ENCODE measurements around the gene MYRF. TPM values are rescaled to one million over a fixed set of nuclear protein-coding genes. Genes with fewer than 3 reads are reported as not detected.
A peak's percentile ranks its signal among the peaks of the same experiment; 100 is the strongest.

Gene MYRF
- total and polyA plus RNA-seq, 2 of the 13 experiments (the other 11 are each of a cell fraction or from before 2014, with no cell fraction given) = 10.2 to 25.9 TPM

DNA sequence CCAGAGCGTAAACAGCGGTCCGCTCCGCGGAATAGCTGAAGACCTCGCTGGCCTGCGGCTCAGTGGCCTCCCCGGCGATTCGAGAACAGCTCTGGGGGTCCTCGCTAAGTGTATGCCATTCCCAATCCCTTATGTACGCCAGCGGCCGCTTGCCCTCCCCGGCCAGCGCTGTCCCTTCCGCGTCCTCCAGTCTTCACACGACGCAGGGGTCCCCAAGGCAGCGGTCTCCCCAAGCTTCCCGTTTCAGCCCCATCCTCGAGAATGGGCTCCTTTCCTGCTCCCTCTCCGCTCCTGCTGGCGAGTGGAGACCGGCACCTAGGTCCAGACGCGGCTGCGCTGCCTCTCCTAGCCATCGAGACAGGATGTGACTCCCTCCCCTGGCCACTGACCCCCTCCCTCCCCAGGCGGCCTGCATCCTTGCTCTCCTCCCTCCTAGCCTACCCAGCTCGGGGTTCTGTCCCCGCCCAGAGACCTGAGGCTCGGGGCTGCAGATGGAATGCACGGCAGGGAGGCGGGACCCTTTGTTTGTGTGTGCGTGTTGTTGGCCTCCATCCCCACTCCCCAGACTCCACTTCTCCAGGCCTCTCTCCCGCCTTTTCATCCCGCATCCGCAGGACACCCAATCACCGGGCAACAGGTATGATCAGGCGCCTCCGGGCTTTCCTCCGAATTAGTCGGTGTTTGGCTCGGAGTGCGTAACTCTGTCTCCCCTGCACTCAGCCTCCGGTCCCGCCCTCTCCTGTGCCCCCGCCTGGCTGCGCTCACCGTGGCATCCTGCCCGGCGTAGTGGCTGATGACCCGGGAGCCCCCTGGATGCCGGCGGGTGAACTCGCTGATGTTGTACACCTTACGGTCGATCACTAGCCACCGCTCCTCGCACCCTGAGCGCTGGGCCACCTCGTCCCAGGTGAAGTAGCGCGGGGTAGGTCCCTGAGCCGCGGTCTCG lies 63.6 kb downstream of the MYRF start (continued):
- TF ChIP-seq ZFP82 (CRISPR knock-in tag; IDR thresholded peaks at IDR 0.05; ENCODE audit: borderline replicate concordance) (no peak; the same call in 1 of the 2 replicates), MTF1 (CRISPR knock-in tag; IDR thresholded peaks at IDR 0.05) (no peak), PLRG1 (conservative IDR thresholded peaks at IDR 0.05) (no peak), CHD4 (IDR thresholded peaks at IDR 0.05; ENCODE audit: borderline replicate concordance, low read length) (no peak), DMAP1 (CRISPR knock-in tag; IDR thresholded peaks at IDR 0.05) (no peak; the same call in none of the 2 replicates), NCOA2 (CRISPR knock-in tag; IDR thresholded peaks at IDR 0.05) (no peak), ZNF557 (CRISPR knock-in tag; IDR thresholded peaks at IDR 0.05) (no peak), ZNF75D (CRISPR knock-in tag; IDR thresholded peaks at IDR 0.05; ENCODE audit: borderline replicate concordance) (no peak), SP140L (CRISPR knock-in tag; IDR thresholded peaks at IDR 0.05; ENCODE audit: borderline replicate concordance) (no peak), ZNF562 (CRISPR knock-in tag; IDR thresholded peaks at IDR 0.05; ENCODE audit: borderline replicate concordance) (no peak), ZBTB38 (CRISPR knock-in tag; IDR thresholded peaks at IDR 0.05) (no peak), HMG20A (CRISPR knock-in tag; IDR thresholded peaks at IDR 0.05; ENCODE audit: borderline replicate concordance) (no peak), HOXA7 (CRISPR knock-in tag; IDR thresholded peaks at IDR 0.05) (no peak)
- TF ChIP-seq, protein P1, sequence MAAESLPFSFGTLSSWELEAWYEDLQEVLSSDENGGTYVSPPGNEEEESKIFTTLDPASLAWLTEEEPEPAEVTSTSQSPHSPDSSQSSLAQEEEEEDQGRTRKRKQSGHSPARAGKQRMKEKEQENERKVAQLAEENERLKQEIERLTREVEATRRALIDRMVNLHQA (CRISPR knock-in tag; IDR thresholded peaks at IDR 0.05) = no peak
- TF ChIP-seq, protein P2, sequence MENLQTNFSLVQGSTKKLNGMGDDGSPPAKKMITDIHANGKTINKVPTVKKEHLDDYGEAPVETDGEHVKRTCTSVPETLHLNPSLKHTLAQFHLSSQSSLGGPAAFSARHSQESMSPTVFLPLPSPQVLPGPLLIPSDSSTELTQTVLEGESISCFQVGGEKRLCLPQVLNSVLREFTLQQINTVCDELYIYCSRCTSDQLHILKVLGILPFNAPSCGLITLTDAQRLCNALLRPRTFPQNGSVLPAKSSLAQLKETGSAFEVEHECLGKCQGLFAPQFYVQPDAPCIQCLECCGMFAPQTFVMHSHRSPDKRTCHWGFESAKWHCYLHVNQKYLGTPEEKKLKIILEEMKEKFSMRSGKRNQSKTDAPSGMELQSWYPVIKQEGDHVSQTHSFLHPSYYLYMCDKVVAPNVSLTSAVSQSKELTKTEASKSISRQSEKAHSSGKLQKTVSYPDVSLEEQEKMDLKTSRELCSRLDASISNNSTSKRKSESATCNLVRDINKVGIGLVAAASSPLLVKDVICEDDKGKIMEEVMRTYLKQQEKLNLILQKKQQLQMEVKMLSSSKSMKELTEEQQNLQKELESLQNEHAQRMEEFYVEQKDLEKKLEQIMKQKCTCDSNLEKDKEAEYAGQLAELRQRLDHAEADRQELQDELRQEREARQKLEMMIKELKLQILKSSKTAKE (CRISPR knock-in tag; IDR thresholded peaks at IDR 0.05; ENCODE audit: borderline replicate concordance) = peak; percentile 24; the same call in 1 of the 2 replicates
- TF ChIP-seq, protein P3, sequence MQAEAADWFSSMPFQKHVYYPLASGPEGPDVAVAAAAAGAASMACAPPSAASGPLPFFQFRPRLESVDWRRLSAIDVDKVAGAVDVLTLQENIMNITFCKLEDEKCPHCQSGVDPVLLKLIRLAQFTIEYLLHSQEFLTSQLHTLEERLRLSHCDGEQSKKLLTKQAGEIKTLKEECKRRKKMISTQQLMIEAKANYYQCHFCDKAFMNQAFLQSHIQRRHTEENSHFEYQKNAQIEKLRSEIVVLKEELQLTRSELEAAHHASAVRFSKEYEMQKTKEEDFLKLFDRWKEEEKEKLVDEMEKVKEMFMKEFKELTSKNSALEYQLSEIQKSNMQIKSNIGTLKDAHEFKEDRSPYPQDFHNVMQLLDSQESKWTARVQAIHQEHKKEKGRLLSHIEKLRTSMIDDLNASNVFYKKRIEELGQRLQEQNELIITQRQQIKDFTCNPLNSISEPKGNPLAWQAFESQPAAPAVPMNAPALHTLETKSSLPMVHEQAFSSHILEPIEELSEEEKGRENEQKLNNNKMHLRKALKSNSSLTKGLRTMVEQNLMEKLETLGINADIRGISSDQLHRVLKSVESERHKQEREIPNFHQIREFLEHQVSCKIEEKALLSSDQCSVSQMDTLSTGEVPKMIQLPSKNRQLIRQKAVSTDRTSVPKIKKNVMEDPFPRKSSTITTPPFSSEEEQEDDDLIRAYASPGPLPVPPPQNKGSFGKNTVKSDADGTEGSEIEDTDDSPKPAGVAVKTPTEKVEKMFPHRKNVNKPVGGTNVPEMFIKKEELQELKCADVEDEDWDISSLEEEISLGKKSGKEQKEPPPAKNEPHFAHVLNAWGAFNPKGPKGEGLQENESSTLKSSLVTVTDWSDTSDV (CRISPR knock-in tag; IDR thresholded peaks at IDR 0.05) = no peak
- TF ChIP-seq, protein P4, sequence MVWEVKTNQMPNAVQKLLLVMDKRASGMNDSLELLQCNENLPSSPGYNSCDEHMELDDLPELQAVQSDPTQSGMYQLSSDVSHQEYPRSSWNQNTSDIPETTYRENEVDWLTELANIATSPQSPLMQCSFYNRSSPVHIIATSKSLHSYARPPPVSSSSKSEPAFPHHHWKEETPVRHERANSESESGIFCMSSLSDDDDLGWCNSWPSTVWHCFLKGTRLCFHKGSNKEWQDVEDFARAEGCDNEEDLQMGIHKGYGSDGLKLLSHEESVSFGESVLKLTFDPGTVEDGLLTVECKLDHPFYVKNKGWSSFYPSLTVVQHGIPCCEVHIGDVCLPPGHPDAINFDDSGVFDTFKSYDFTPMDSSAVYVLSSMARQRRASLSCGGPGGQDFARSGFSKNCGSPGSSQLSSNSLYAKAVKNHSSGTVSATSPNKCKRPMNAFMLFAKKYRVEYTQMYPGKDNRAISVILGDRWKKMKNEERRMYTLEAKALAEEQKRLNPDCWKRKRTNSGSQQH (CRISPR knock-in tag; IDR thresholded peaks at IDR 0.05; ENCODE audit: low read depth) = no peak
- TF ChIP-seq, protein P5, sequence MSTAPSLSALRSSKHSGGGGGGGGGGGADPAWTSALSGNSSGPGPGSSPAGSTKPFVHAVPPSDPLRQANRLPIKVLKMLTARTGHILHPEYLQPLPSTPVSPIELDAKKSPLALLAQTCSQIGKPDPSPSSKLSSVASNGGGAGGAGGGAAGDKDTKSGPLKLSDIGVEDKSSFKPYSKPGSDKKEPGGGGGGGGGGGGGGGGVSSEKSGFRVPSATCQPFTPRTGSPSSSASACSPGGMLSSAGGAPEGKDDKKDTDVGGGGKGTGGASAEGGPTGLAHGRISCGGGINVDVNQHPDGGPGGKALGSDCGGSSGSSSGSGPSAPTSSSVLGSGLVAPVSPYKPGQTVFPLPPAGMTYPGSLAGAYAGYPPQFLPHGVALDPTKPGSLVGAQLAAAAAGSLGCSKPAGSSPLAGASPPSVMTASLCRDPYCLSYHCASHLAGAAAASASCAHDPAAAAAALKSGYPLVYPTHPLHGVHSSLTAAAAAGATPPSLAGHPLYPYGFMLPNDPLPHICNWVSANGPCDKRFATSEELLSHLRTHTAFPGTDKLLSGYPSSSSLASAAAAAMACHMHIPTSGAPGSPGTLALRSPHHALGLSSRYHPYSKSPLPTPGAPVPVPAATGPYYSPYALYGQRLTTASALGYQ (CRISPR knock-in tag; IDR thresholded peaks at IDR 0.05) = no peak
- TF ChIP-seq, protein P6, sequence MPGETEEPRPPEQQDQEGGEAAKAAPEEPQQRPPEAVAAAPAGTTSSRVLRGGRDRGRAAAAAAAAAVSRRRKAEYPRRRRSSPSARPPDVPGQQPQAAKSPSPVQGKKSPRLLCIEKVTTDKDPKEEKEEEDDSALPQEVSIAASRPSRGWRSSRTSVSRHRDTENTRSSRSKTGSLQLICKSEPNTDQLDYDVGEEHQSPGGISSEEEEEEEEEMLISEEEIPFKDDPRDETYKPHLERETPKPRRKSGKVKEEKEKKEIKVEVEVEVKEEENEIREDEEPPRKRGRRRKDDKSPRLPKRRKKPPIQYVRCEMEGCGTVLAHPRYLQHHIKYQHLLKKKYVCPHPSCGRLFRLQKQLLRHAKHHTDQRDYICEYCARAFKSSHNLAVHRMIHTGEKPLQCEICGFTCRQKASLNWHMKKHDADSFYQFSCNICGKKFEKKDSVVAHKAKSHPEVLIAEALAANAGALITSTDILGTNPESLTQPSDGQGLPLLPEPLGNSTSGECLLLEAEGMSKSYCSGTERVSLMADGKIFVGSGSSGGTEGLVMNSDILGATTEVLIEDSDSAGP (CRISPR knock-in tag; IDR thresholded peaks at IDR 0.05; ENCODE audit: borderline replicate concordance) = no peak

All from HepG2 (cell line).